AG09319 (cell line): ENCODE measurements around the gene MYRFL.

ENCODE experiments used
- DNase-seq: peaks from one replicate; pipeline ENCODE4 v3.0.0-alpha.2; 2010; ENCODE audit warnings: low read depth; ENCODE audit errors: extremely low read depth
- TF ChIP-seq, protein P1 (sequence below): IDR thresholded peaks from 2 replicates; pipeline ENCODE4 v1.5.1; 2011; ENCODE audit warnings: low read depth, mild to moderate bottlenecking, inconsistent platforms, low read length, moderate library complexity

The MYRFL gene

GRCh38 chr12:70005864-70006618 lies 181.0 kb downstream of the MYRFL start:
- TF ChIP-seq, protein P1, sequence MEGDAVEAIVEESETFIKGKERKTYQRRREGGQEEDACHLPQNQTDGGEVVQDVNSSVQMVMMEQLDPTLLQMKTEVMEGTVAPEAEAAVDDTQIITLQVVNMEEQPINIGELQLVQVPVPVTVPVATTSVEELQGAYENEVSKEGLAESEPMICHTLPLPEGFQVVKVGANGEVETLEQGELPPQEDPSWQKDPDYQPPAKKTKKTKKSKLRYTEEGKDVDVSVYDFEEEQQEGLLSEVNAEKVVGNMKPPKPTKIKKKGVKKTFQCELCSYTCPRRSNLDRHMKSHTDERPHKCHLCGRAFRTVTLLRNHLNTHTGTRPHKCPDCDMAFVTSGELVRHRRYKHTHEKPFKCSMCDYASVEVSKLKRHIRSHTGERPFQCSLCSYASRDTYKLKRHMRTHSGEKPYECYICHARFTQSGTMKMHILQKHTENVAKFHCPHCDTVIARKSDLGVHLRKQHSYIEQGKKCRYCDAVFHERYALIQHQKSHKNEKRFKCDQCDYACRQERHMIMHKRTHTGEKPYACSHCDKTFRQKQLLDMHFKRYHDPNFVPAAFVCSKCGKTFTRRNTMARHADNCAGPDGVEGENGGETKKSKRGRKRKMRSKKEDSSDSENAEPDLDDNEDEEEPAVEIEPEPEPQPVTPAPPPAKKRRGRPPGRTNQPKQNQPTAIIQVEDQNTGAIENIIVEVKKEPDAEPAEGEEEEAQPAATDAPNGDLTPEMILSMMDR = no peak
- no peak for DNase-seq

DNA sequence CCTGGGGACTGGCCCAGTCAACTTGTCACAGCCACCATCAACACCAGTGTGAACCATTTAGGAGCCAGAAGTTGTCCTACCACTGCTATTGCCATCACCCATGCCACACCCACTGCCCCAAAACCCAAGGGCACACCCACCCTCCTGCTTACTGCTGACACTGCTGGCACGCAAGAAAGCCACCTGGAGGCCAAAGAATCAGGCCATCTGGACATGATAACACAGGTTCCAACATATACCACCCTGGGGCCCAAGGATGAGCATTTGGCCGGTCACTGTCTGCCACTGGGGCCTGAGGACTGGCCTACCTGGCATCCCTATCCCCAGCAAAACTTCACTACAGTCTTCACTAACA lies 181.6 kb downstream of the MYRFL start:
- TF ChIP-seq, protein P1 = no peak
- DNase-seq = no peak

DNA sequence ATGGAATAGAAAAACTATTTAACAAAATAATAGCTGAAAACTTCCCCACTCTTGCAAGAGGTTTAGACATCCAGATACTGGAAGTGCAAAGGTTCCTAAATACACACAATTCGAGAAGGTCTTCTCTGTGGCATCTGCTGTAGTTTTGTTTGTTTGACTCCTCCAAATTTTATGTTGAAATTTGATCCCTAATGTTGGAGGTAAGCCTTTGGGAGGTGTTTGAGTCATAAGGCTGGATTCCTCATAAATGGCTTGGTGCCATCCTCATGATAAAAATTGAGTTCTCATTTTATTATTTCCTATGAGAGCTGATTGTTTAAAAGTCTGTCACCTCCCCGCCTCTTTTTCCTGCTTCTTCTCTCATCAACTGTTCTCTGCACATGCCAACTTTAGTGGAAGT lies 182.7 kb downstream of the MYRFL start:
- TF ChIP-seq, protein P1 = no peak
- no peak for DNase-seq
